Measurements from ENCODE around the gene ADD2. TPM values are rescaled to one million over a fixed set of nuclear protein-coding genes. Genes with fewer than 3 reads are reported as not detected.

ADD2 gene
- total RNA-seq, 1 experiment from 2014 or later, result 0.61 TPM

GRCh38 chr2:70730730-70731129 is 37.3 kb downstream of the ADD2 start:
- in situ Hi-C loops (cut with HindIII; ENCODE audit: low sequenced_read_pairs), result no loop called here
- no peak for DNase-seq (ENCODE audit: low spot score)

- in situ Hi-C loops (cut with HindIII; ENCODE audit: low sequenced_read_pairs), result no loop called here
- no peak for DNase-seq (ENCODE audit: low spot score)
Observed at GRCh38 chr2:70729647-70730046, 38.4 kb downstream of the ADD2 start.

- in situ Hi-C loops (cut with HindIII; ENCODE audit: low sequenced_read_pairs), result no loop called here
- no peak for DNase-seq (ENCODE audit: low spot score)
Observed at GRCh38 chr2:70728128-70728527, 39.9 kb downstream of the ADD2 start.

GRCh38 chr2:70726947-70727725 is 40.9 kb downstream of the ADD2 start:
- peak; percentile 55 for DNase-seq (ENCODE audit: low spot score)
- in situ Hi-C loops (cut with HindIII; ENCODE audit: low sequenced_read_pairs), result no loop called here

GRCh38 chr2:70725505-70725904 is 42.5 kb downstream of the ADD2 start:
- no peak for DNase-seq (ENCODE audit: low spot score)
- in situ Hi-C loops (cut with HindIII; ENCODE audit: low sequenced_read_pairs), result no loop called here

- in situ Hi-C loops (cut with HindIII; ENCODE audit: low sequenced_read_pairs), result no loop called here
- DNase-seq (ENCODE audit: low spot score), result no peak
Observed at GRCh38 chr2:70724366-70724765, 43.6 kb downstream of the ADD2 start.

- peak; percentile 36 for DNase-seq (ENCODE audit: low spot score)
- in situ Hi-C loops (cut with HindIII; ENCODE audit: low sequenced_read_pairs), result no loop called here
Observed at GRCh38 chr2:70723286-70723885, 44.6 kb downstream of the ADD2 start.

GRCh38 chr2:70720124-70720523 is 47.9 kb downstream of the ADD2 start:
- no peak for DNase-seq (ENCODE audit: low spot score)
- in situ Hi-C loops (cut with HindIII; ENCODE audit: low sequenced_read_pairs), result no loop called here

- DNase-seq (ENCODE audit: low spot score), result no peak
Observed at GRCh38 chr2:70719231-70719630, 48.8 kb downstream of the ADD2 start.

GRCh38 chr2:70718736-70719135 is 49.3 kb downstream of the ADD2 start:
- in situ Hi-C loops (cut with HindIII; ENCODE audit: low sequenced_read_pairs), result no loop called here
- DNase-seq (ENCODE audit: low spot score), result peak; percentile 92

More at GRCh38 chr2:70719231-70719630, 48.8 kb downstream of the ADD2 start:
- in situ Hi-C loops (cut with HindIII; ENCODE audit: low sequenced_read_pairs), result no loop called here

- no peak for DNase-seq (ENCODE audit: low spot score)
- in situ Hi-C loops (cut with HindIII; ENCODE audit: low sequenced_read_pairs), result no loop called here
Observed at GRCh38 chr2:70718241-70718640, 49.8 kb downstream of the ADD2 start.

- in situ Hi-C loops (cut with HindIII; ENCODE audit: low sequenced_read_pairs), result no loop called here
- DNase-seq (ENCODE audit: low spot score), result no peak
Observed at GRCh38 chr2:70717431-70718038, 50.5 kb downstream of the ADD2 start.

- in situ Hi-C loops (cut with HindIII; ENCODE audit: low sequenced_read_pairs), result no loop called here
Observed at GRCh38 chr2:70716951-70717350, 51.0 kb downstream of the ADD2 start.

GRCh38 chr2:70716131-70716743 is 51.8 kb downstream of the ADD2 start:
- peak; percentile 98 for DNase-seq (ENCODE audit: low spot score)
- in situ Hi-C loops (cut with HindIII; ENCODE audit: low sequenced_read_pairs), result no loop called here

More at GRCh38 chr2:70716951-70717350, 51.0 kb downstream of the ADD2 start:
- DNase-seq (ENCODE audit: low spot score), result no peak

- DNase-seq (ENCODE audit: low spot score), result peak; percentile 56
- in situ Hi-C loops (cut with HindIII; ENCODE audit: low sequenced_read_pairs), result no loop called here
Observed at GRCh38 chr2:70715071-70715985, 52.7 kb downstream of the ADD2 start.

GRCh38 chr2:70714141-70714905 is 53.7 kb downstream of the ADD2 start:
- peak; percentile 46 for DNase-seq (ENCODE audit: low spot score)
- in situ Hi-C loops (cut with HindIII; ENCODE audit: low sequenced_read_pairs), result no loop called here

GRCh38 chr2:70712916-70713315 is 55.1 kb downstream of the ADD2 start:
- no peak for DNase-seq (ENCODE audit: low spot score)
- in situ Hi-C loops (cut with HindIII; ENCODE audit: low sequenced_read_pairs), result no loop called here

- no peak for DNase-seq (ENCODE audit: low spot score)
- in situ Hi-C loops (cut with HindIII; ENCODE audit: low sequenced_read_pairs), result no loop called here
Observed at GRCh38 chr2:70711191-70711590, 56.8 kb downstream of the ADD2 start.
